SW480 (cell line): ENCODE measurements around the gene FGF22.
"Not testable (repeated sequence)": the region's sequence is repeated elsewhere in the genome, so short reads cannot be mapped to it uniquely, and the experiment has no call there.

ENCODE experiments used
- DNase-seq: peaks from one replicate; pipeline ENCODE4 v3.0.0-alpha.2; 2016; ENCODE audit warnings: low spot score

FGF22 gene

DNA sequence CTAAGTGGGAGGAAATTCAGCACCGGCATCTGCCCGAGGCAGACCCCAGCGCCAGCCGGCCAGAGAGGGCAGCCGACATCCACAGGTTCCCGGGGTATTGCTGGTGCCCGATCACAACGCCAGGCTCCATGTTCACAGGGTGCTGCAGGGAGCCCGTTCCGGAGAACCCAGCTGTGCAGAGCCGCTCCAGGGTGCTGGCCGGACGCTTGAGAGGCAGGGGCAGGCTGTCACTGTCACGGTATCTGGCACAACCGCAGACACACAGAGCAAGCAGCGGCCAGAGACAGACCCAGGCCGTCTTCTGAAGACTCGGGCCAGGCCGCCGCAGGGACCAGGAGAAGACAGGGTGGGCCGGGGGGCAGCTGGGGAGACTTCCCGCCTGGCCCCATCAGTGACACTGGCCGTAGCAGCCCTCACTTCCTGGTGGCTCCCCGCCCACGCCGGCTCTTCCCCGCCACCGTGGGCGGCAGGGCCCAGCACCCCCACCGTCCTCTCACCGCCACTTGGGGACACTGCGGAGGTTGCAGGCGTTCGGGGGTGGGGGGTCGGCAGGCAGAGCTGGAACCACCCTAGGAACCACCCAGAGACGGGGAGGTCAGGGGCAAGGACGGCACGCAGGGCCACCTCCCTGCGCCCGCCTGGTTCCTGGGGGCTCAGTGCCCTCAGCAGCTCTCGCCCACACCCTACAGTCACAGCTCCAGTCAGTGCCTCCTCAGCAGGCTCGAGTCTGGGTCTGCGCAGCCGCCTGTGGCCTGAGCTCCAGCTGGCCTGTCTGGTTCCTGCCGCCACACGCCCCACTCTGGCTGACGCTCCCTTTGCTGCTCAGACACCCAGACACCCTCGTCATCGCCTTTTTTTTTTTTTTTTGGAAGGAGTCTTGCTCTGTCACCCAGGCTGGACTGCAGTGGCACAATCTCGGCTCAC, 19.5 kb downstream of the FGF22 start:
- no peak for DNase-seq

DNA sequence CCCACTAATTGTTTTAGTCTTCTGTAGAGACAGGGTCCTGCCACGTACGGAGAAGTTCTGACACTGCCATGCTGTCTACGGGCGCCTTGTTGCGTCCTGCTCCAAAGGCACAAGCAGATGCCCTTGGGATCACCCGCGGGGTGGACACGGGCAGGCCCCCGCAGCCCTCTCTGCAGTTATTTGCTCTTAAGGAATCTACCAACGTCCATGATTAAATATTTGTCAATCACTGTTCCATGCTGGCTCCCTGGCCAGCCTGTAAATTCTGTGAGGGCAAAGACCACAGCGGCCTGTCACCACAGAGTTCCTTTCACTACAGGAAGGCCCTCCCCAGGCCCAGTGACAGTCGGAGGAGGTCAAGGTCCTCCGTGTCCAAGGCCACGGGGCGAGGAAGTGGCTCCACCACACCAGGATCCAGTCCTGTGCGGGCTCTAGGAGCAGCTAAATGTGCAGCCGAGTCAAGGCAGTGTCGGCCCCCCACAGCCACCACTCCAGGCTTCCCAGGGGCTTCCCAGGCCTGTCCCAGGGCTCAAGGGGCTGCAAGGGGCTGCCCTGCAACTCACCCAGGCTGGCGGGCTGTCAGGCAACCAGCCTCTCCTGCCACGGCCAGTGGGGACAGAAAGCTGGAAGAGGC, 21.2 kb downstream of the FGF22 start:
- DNase-seq: no peak

DNA sequence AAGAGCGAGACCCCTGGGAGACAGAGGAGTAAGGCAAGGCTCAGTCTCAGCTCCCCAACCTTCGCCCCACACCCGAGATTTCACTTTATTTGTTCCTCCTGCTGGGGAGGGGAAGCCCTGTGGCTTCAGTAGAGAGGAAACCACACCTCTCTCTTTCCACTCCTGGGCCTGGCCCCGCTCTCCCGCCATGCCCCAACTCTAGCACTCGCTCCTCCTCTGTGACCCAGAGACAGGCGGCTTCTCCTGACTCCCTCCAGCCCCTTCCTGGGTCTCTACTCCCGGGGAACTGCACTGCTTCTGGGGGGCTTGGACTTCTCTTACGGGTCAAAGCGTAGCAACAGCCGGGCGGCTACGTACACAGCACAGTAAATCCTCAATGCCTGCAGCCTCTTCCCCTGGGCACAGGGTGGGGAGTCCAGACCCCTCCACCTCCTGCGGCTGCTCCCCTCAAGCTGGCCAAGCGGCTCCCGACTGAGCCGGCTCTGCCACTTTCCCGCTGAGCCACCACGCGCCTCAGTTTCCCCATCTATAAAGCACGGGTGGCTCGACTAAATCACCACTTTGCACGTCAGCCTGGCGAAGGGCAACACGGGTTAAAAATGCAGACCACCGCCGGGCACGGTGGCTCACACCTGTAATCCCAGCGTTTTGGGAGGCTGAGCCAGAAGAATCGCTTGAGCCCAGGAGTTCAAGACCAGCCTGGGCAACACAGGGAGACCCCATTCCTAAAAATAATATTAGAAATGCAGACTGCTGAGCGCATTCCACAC, 21.9 kb downstream of the FGF22 start:
- no peak for DNase-seq

DNA sequence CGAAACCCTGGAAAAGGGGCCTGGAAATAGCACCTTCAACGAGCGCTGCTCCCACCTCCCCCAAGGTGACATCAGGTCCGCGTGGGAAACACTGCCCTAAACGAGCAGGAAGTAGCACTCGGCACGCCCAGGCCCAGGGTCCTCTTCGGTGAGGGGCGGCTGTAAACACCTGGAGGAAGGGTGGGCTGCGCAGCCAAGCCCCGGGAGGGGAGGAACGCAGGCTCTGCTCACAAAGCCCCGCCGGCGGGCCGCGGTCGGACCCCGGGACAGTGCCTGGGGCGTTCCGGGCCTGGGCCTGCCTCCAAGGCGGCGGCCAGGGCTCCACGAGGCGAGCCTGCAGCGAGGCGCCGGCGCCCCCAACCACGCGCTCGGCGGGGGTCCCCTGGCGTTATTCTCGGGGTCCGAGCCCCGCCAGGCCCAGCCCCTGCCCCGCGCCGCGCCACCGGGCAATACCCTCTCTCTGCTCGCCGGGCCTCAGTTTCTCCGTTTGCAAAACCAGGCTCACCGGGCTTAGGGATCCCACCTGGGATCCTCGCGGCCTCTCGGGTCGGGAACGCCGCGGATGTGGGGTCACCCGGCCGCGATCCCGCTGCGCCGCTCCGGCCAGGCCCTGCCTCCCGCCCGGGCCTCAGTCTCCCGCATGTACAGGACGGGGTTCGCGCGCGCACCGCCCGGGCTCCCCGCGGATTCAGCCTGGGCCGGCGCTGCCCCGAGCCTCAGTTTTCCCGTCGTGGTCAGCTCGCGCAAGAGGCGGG, 22.7 kb downstream of the FGF22 start:
- peak; percentile 16 for DNase-seq

DNA sequence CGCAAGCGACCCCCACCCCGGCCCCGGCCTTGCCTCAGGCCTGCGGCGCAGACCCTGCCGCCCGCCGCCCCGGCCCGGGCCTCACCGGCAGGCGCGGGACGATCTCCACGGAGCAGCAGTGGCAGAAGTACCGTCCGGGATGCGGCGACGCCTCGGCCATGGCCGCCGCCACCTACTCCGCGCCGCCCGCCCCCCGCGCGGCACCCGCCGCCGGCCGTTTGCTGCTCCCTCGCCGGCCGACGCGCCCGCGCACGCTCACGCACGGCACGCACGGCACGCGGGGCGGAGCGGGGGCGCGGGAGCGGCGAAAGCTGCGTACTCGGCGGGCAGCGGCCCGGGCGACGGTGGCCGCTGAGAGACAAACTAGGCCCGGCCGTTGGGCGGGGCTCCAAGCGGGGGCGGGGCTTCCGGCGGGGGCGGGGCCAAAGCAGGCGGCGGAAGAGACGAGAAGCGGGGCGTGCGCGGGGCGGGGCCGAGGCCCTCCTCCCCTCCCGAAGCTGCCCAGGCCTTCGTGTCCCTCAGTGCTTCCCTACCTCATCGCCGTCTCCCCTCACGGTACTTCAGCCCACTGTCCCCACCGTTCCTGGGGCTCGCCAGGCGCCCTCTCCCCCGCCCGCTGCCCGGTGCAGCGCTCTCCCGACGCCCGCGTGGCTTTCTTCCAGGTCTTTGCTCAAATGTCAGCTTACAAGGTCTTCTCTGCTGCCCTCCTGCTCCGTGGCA, 23.4 kb downstream of the FGF22 start, which contains the start of gene RNF126:
RNF126 (minus strand) TSS at position 253 of the 720 bp plus-strand sequence; CDS start at position 160, 93 bp downstream.
- DNase-seq: peak; percentile 73

DNA sequence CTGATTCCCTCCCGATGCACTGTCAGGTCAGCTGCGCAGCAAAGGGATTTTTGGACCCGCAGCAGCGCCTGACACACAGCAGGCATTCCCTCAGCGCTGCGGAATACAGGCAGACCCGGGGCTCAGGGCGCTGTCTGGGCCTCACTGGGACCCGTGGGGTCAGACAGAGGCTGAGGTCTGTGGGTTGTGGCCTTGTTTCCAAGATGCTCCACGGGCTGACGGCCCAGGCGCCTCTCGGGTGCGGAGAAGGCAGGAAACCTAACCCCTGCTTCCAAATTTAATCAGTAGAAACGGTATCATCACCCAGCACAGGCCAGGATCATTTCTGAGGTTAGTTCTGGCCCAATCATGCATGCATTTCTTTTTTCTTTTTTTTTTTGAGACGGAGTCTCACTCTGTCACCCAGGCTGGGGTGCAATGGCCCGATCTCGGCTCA, 24.0 kb downstream of the FGF22 start:
- DNase-seq: no peak

DNA sequence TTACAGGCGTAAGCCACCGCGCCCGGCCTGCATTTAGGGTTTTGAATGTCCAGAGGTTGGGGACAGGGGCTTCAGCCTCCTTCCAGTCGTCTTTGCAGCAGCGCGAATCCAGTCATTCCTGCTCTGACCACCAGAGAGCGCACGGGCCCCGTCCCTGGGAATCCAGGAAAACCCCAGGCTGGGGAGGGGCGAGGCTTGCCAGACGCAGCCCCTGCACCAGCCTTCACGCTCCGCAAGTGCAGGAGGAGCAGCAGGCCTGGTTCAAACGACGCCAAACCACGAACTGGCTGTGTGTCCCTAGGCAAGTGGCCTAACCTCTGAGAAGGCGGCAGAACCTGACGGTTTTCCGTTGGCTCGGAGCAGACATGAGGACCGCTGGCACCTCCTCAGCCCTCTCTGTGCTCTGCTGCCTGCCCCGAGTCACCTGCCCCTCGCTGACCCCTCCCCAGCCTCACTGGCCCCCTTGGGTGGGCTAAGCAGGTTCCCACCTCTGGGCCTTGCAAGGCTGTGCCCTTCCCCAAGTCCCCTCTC, 25.3 kb downstream of the FGF22 start:
- peak; percentile 56 for DNase-seq

DNA sequence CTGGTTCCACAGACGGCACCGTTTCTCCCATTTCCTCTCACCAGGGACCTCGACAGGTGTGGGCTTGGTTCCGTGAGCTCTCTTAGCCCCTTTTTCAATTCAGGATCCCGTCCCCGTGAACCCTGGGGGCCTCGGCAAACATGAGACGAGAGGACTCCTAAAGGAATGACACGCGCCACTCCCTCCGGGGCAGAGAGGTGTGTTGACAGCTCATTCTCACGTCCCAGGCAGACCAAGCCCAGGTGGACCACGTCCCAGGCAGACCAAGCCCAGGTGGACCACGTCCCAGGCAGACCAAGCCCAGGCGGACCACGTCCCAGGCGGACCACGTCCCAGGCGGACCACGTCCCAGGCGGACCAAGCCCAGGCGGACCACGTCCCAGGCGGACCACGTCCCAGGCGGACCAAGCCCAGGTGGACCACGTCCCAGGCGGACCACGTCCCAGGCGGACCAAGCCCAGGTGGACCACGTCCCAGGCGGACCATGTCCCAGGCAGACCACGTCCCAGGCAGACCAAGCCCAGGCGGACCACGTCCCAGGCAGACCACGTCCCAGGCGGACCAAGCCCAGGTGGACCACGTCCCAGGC, 27.4 kb downstream of the FGF22 start:
- not testable (repeated sequence) for DNase-seq

DNA sequence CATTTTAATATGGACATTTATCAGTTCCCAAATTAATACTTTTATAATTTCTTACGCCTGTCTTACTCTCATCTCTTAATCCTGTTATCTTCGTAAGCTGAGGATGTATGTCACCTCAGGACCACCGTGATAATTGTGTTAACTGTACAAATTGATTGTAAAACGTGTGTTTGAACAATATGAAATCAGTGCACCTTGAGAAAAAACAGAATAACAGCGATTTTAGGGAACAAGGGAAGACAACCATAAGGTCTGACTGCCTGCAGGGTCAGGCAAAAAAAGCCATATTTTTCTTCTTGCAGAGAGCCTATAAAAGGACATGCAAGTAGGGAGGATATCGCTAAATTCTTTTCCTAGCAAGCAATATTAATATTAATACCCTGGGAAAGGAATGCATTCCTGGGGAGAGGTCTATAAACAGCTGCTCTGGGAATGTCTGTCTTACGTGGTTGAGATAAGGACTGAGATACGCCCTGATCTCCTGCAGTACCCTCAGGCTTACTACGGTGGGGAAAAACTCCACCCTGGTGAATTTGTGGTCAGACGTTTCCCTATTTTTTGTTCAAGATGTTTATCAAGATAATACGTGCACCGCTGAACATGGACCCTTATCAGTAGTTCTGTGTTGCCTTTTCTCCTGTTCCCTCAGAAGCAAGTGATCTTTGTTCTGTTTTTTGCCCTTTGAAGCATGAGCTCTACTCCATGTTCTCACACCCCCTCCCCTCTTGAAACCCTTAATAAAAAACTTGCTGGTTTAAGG, 29.2 kb downstream of the FGF22 start:
- DNase-seq: not testable (repeated sequence)

DNA sequence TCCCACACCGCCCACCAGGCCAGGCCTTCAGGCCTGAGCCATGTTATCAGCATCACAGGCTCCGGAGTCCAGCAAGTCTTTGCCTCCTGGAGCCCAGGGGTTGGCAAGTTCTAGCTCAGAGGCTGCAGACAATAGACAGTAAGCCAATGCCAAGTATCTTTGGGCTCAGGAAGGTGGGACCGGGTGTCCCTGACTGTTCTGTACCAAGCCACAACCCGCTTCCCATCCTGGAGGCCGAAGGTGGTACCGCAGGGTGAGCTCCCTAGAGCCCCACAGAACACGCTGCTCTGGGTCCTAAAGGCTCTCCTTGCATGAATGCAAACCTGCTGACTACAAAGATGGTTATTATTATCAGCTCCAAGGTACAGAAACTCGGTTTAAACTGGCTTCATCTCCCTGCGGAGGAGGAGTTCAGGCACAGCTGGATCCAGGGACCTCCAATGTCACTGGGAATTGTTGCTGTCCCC, 31.0 kb downstream of the FGF22 start:
- peak; percentile 16 for DNase-seq

DNA sequence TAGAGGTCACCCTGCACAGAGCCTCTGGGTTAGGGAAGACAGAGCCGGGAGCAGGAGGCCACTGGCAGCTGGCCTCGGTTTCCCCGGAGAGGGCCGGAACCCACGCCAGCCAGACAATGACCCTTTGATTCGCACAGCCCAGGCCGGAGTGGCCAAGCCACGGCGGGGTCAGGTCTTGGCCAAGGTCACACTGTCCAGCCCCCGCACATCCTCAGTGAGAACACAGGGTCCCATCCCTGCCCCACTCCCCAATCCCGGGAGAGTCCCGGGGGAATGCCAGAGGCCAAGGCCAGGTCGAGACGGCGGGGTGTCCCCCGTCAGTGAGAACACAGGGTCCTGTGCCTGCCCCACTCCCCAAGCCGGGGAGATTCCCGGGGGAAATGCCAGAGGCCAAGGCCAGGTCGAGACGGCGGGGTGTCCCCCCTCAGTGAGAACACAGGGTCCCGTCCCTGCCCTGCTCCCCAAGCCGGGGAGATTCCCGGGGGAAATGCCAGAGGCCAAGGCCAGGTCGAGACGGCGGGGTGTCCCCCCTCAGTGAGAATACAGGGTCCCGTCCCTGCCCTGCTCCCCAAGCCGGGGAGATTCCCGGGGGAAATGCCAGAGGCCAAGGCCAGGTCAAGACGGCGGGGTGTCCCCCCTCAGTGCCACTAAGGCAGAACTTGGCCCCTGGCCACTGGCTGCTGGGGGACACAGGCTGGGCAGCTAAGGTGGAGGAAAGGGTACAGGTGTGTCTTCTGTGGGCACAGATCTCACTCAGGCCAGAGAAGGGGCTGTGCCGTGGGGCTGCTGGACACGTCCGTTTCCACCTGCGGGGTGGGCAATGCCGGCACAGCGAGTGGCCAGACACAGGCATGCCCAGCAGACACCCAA, 34.8 kb downstream of the FGF22 start:
- no peak for DNase-seq

DNA sequence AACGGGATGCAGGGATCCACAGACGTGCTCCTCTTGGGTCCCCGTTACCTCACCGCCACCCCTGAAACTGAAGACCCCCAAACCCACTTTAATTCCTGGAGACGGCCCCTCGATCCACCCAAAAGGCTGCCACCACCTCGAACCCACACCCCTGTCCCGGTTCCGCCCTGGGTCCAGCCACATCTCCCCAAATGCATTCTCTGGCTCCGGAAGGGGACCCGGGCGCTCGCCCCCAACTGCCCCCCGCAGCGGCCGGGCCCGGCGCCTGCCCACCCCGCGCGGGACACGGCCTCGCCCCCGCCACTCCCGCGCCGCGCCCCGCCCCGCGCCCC, 36.3 kb downstream of the FGF22 start:
- DNase-seq: no peak

DNA sequence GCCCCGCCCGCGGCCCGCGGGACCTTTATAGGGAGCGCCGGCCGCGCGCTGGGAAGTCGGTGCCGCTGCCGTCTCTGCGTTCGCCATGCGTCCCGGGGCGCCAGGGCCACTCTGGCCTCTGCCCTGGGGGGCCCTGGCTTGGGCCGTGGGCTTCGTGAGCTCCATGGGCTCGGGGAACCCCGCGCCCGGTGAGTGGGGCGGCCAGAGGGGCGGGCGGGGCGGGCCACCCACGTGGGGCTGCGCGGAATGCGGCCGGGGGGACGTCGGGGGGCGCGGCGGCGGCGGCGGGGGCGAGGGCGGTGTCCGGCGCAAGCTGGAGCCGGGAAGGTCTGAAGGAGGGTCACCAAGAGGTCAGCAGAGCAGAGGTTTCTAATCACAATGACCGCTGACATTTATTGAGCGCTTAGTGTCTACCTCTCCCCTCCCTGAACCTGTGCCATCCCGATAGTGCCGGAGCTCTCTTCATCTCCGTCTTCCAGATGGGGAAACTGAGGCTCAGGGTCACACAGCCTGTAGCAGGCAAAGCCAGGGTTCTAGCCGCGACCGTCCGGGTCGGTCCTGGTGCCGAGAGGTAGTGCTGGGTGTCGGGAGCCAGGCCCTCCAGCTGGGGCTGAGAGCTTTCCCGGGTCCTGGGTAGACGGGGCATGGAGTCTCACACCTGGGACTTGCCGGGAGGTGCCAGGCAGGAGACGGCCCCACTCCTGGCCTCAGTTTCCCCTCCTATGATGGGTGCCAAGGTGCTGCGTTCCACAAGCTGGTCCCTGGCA, 36.8 kb downstream of the FGF22 start, which contains the start of gene FSTL3:
FSTL3 (plus strand) TSS at position 54 of the 767 bp plus-strand sequence; CDS start at position 86, 32 bp downstream.
- DNase-seq: peak; percentile 21

DNA sequence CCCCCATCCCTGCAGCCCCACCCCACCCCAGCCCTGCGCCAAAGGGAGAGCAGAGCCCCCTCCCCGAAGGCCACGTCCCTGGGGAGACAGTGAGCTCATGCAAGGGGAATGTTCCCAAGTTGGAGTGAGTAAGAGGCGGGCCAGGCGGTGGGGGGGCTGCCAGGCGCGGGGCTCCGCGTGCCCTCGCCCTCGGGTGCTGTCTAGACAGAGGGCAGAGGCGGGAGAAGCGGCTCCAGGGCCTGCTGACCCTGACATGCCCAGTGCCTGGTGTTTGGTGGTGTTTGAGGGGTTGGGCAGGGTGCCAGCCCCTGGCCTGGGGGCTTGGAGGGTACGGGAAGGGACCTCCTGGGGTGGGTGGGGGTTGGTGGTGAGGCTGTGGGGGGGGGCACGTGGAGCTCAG, 37.5 kb downstream of the FGF22 start:
- peak; percentile 52 for DNase-seq

DNA sequence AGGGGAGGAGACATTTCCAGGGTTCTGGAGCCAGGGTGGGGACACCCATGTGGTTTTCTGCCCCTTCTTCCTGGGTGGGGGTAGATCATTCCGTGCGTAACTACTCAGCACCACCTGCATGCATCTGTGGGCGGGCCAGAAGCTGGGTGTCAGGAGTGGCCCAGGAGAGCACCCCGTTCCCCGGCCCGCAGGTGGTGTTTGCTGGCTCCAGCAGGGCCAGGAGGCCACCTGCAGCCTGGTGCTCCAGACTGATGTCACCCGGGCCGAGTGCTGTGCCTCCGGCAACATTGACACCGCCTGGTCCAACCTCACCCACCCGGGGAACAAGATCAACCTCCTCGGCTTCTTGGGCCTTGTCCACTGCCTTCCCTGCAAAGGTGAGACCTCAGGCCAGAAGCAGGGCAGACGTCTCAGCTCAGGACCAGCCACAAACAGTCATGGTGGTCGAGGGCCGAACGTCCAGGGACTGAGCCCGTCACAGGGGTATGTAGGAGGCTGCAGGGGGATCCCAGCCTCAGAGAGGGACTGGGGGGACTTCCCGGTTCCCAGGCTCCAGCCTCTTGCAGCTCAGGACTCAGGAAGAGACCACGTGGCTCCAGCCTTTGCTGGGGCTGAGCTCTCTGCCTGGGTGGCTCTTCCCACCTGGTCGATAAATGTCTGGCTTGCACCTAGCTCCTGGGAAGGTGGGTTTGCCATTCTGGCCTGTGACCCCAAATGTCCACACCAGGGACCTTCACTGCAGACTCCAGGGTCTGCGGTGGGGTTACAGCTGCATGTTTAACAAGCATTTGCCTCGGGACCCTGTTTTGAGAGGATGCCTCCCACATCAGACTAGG, 38.1 kb downstream of the FGF22 start:
- peak; percentile 31 for DNase-seq

DNA sequence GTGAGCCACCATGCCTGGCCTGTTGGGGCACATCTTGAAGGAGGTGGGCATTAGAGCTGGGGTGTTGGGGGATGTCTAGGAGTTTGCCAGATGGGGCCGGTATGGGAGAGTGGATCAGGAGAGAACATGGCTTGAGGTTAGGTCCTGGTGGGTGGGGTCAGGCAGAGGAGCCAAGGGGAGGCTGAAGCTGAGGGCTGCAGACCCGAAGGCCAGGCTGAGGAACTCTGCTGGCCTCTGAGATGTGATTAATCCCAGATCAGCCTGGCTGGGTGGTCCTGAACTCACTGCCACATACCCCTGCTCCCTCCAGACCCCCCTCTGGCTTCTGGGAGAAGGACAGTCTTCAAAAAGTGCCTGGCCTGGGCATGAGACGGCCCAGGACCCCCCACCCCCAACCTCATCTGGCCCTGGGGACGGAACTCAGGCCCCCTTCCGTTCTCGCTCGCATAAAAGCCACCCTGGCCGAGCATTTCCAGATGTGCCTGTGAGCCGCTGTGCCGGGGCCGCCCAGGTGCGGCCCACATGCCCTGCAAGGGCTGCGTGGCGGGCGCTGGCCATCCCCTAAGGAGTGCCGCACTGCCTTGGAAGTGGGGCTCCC, 39.2 kb downstream of the FGF22 start:
- DNase-seq: no peak
